Gastroesophageal sphincter (tissue), 3 donors: ENCODE measurements around the gene IL31RA.

Experiments used
- CTCF ChIP-seq, 4 experiments: fragments of 200-600 bp in 2 of 4; fragments of 450-650 bp in 2 of 4; sonication (generic) in 1 of 4; IDR thresholded peaks; one replicate each; pipeline ENCODE4 v1.5.1; 2017 to 2019; ENCODE audit warnings: antibody characterized with exemption in 4 of 4, mild to moderate bottlenecking in 2 of 4, moderate library complexity in 2 of 4
- EP300 ChIP-seq: sonication (generic); formaldehyde crosslinking; IDR thresholded peaks from one replicate; pipeline ENCODE4 v1.6.1; 2017; ENCODE audit warnings: antibody characterized with exemption, mild to moderate bottlenecking
- POLR2A ChIP-seq, 2 donors: fragments of 450-650 bp; IDR thresholded peaks; one replicate each; pipeline ENCODE4 v1.6.1; 2017; ENCODE audit warnings: antibody characterized with exemption in 2 of 2, mild to moderate bottlenecking in 2 of 2, moderate library complexity in 1 of 2

- TF ChIP-seq POLR2A (IDR thresholded peaks at IDR 0.05) (no peak), EP300 (no peak), CTCF (IDR thresholded peaks at IDR 0.05) (no peak)
Observed at GRCh38 chr5:55966284-55966683, 115.1 kb downstream of the IL31RA start.
